HG03196 (cell line): ENCODE results near the gene SEPTIN8.

Experiments
- ATAC-seq: cut with Tn5 transposase; IDR thresholded peaks from one replicate; pipeline ENCODE4 v1.9.1; 2021; ENCODE audit not compliant: unreplicated experiment

SEPTIN8 gene

DNA sequence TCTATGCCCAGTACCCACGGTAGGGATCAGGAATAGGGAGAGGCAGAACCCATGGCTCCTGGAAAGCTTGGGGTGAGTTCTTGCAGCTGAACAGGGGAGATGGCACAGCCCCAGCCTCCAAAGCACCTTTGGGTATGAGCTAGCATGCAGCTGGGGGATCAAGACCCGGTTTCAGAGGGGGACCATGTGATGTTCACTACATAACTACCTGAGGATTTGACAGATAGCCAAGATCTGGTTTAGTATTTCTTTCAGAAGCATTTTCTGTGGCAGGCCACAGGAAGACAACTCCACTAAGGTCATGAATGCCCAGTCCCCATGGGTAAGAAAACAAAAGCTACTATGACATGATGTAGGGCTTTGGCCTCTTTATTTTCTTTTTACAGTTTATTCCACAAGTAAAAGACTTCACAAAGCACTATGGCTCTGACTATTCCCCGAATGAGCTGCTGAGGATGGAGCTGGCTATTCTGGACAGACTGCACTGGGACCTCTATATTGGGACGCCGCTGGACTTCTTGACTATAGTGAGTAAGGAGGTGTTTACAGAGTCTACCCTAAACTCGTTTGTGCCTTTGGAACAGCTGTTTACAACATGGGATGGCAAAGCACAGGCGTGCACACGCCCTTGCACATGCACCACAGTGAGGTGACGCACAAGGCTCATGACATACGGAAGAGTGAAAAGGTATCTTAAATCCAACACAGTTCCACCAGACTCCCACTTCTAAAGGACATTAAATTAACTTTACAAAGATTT is 26.4 kb downstream of the SEPTIN8 start:
- ATAC-seq = peak; percentile 41

DNA sequence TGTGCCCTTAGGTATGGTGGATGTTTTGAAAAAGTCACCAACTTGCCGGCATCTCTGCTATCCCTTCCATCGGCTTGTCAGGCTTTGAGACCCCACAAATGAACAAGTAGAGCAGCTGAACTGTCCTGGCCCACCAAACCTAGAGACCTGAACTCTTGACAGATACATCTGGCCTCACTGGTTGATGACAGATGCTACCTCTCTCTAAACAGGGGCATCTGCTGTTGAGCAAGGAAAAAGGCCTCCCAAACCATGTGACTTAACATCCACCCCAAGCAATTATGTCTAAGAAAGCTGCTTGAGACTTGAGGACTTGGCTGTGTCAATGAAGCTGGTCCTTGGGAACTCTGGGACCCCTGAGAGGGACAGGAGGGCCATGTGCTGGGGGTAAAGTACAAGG is 27.5 kb downstream of the SEPTIN8 start:
- no peak for ATAC-seq

DNA sequence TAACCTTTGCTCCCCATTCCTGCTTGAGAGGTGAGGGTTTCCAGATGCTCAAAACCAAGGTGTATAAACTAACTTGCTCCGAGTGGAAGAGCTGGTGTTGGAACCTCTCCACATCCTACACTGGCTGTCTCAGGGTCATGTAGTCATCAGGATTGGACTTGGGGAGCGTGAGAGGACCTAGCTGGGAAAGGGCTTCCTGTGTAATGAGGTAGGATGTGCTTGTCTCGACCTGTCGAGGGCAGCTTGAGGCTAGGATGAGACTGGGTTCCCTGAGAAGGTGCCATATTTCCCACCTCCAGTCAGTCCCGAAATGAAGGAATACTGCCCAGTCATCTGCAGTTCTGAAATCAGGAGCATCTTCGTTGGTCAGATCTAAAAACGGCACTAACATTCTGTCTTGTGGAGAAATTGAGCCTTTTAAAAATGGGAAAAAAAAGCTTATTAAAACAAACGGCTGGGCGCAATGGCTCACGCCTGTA is 28.5 kb downstream of the SEPTIN8 start:
- no peak for ATAC-seq

DNA sequence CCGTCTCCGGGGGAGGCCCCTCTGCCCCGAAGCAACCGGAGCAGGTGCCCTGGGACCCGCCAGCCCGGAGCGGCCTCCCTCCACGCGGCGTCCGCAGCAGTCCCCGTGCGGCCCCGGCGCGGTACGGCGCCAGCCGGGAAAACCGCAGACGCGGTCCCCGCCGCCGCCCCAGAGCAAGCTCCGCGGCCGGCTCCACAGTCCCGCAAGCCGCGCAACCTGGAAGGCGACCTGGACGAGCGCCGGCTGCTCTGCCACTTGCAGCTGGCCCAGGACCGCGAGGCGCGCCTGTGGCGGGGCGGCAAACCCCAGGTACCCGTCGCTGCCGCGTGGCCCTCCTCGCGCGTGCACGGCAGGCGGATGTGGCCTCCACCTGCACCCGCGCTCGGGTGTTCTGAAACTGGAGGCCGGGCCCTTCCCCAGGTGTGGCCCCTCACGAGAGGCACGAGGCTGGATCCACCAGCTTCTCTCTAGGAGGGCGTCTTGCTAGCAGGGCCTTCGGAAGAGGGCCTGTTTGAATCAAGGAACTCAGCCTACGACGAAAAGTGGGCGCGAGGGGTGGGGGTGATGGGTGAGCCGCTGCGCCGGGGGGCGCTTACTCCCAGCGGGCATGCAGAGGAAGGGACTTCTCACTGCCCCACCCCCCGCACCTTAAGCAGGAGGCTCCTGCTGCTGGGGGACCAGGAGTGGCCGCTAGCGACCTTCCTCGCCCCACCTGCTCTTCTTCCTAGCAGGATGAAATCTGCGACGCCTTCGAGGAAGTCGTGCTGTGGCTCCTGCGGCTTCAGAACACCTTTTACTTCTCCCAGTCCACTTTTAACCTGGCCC is 29.2 kb downstream of the SEPTIN8 start:
- ATAC-seq = no peak

DNA sequence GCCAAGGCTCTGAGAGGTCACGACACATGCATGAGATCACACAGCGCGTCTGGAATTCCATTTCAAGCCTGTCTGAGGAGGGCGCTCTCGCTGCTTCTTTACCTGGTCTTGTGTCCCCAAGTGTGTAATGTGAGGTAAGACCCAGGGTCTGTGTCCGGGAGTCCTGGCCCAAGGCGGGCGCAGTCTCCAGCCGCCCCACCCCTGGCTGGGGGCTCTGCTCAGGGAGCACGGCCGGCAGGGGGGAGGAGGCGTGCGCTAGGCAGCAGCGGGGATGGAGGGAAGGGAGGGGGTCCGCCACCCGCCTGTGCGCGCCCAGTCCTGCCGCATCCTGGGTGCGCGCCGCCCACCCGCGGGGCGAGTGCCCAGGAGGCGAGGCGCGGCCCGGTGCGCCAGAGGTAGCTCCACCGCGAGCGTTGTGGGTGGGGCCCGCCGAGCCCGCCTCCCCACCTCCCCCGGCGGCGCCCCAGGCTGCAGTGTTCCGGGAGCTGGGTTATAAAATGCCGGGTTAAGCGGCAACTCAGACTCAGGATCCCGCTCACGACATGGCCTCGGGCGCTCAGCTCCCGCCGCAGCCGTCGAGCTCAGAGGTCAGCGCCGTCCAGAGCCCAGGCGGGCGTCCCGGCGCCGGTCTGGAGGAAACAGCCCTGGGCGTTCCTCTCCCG is 30.0 kb downstream of the SEPTIN8 start, which contains the start of gene CCNI2:
Gene CCNI2 (plus strand): TSS at position 473 of the 662 bp plus-strand sequence. CDS start 70 bp downstream, at position 543.
- ATAC-seq = no peak

DNA sequence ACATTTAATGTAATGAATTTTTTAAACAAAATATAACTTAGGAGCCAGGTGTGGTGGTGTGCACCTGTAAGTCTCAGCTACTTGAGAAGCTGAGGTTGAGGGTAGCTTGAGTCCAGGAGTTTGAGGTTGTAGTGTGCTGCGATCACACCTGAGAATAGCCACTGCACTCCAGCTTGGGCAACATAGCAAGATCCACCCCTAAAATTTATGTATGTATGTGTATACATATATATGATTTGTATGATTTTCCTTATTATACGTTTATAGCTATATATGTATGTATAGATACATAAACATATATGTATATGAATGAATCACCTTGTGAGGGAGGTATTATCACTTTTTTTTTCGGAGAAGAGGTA is 30.5 kb downstream of the SEPTIN8 start:
- no peak for ATAC-seq

DNA sequence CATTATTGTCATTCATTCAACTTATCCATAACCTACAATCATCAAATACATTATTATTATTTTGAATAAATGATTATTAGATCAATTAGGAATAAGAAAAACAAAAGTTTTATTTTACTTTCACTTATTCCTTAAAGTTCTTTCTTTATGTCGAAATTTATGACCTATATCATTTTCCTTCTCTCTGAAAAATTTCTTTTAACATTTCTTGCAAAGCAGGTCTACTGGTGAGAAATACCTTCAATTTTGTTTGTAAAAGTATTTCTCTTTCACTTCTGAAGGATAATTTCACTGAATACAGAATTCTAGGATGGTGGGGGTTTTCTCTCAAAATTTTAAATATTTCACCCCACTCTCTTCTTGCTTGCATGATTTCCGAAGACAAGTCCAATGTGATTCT is 32.4 kb downstream of the SEPTIN8 start:
- no peak for ATAC-seq

DNA sequence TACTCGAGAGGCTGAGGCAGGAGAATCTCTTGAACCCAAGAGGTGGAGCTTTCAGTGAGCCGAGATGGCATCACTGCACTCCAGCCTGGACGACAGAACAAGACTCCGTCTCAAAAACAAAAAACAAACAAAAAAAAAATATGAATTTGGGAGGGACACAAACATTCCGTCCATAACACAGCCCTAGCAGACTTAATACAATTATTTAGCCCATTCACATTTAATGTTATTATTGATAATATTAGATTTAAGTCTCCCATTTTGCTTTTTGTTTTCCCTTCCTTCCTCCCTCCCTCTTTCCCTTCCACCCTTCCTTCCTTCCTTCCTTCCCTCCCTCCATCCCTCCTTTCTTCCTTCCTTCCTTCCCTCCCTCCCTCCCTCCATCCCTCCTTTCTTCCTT is 34.4 kb downstream of the SEPTIN8 start:
- ATAC-seq = no peak

DNA sequence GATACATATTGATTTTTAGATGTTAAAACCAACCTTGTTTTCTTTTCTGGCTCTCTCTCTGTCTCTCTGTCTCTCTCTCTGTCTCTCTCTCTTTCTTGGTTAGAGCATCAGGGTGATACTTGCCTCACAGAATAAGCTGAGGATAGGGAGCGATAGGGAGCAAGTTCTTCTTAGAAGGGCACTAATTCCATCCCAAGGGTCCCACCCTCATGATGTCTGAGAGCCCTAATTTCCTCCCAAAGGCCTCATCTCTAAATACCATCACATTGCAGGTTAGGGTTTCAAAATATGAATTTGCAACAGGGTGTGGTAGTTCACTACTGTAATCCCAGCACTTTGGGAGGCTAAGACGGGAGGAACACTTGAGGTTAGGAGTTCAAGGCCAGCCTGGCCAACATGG is 34.9 kb downstream of the SEPTIN8 start:
- no peak for ATAC-seq

DNA sequence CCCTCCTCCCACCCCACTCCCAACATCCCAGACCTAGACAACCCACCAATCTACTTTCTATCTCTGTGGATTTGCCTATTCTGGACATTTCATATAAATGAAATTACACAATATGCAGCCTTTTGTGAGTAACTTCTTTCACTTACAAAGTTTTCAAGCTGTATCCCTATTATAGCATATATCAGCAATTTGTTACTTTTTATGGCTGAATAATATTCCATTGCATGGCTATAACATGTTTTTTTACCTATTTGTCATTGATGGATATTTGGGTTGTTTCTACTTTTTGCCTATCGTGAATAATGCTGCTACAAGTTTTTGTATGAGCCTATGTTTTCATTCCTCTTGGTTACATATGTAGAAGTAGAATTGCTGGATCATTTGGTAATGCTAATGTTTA is 37.8 kb downstream of the SEPTIN8 start:
- no peak for ATAC-seq

DNA sequence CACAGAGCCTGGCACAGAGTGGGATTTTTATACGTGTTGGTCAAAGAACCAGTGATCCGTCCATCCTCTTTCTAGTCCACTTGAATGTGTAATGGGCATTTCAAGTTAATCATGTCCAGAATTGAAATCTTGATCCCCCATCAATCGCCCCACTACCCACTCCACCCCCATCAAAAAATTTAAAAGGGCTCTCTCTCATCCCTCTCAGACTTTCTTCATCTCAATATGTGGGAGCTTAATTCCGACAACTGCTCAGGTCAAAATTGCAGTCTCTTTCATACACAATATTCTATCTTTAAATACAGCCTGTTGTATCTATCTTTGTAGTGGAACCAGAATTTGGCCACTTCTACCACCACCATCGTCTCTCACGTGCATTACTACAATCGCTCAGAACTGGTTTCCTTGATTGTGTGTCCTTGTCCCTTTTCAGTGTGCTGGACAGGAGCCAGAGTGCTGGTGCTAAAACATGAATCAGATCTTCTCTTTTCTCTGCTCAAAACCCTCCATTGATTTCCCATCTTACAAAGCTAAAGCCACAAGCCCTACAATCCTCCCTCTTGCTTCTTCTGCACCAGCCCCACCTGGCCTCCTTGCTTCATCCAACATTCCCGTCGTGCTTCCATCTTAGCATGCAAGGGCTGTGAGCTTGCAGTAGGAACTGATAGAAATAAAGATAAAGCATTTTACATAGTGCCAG is 38.9 kb downstream of the SEPTIN8 start:
- no peak for ATAC-seq

DNA sequence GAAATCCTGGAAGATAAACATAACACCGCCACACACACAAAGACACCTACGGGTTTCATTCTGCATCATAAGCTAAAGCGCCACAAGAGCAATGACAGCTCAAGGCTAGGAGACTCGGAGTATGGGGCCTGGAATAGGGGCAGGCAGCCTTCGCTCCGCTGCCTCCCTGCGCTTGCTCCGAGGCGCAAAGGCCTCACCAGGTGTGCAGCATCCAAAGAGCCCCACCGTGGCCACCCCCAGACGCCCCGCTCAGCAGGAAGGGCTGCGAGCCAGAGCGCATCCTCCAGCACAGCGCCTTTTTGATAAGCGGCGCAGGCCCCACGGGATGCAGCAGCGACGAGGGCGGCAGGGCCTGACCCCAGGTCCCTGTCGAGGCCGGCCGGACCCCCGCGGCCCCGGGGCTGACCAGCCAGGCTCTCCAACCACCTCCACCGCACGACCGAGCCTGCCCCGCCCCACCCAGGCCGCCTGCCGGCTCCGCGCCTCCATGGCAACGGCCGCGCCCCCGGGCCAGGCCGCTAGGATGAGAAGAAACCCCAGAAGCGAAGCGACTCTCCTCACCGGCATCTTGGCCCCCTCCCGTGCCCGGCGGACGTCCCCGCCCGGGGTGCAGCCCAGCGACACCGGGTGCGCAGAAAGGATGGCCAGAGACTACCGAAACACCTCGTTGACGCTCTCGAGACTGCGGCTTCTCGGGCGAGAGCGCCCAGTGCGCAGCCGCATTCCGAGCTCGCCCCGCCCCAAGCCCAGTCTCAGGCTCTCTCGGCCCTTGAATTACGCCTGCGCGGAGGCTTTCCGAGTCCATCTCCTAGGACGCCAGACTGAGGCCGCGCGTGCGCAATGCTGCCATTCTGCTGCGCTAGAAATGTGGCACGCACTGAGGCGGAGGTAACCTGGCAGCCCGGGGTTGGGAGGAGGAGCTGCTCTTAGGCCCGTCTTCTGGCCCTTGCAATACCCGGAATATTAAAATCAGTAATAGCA is 39.9 kb downstream of the SEPTIN8 start, which contains the start of gene KIF3A:
Gene KIF3A (minus strand): TSS at position 694 of the 981 bp plus-strand sequence. CDS start 127 bp downstream, at position 567.
- peak; percentile 87 for ATAC-seq

DNA sequence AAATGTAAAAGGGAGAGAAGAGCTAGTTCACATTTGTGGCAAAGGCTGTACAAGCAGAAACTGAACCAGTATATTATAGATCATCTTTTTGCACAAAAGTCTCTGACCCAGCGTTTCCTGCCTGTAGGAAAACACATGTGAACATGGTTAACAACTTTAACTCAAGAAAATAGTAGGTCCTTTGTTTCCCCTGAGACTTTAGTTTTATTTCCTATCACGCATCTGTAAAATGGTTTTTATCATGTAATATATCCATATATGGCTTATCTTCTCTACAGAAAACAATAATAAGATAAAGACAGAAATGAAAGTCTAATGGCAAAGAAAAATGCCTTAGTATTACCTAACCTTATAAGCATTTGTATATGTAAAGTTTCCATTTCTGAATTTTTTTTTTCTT is 42.4 kb downstream of the SEPTIN8 start:
- no peak for ATAC-seq

DNA sequence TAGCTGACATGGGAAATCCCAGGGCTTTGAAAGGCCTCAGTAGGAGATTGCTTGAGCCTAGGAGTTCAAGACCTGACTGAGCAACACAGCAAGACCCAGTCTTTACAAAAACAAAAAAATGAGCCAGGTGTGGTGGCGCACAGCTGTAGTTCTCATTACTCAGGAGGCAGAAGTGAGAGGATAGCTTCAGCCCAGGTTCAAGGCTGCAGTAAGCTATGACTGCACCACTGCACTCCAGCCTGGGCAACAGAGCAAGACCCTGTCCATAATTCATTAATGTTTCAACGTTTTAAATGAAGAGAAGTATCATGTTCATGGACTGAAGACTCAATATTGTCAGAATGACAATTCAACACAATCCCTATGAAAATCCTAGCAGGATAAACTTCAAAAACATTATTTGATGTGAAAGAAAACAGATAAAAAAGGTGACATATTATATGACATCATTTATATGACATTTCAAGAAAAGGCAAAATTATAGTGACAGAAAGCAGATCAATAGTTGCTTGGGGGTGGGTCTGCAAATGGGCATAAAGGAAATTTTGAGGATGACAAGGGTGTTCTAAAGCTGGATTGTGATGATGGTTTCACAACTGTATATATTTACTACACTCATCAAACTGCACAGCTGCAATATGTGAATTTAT is 43.4 kb downstream of the SEPTIN8 start:
- ATAC-seq = no peak

DNA sequence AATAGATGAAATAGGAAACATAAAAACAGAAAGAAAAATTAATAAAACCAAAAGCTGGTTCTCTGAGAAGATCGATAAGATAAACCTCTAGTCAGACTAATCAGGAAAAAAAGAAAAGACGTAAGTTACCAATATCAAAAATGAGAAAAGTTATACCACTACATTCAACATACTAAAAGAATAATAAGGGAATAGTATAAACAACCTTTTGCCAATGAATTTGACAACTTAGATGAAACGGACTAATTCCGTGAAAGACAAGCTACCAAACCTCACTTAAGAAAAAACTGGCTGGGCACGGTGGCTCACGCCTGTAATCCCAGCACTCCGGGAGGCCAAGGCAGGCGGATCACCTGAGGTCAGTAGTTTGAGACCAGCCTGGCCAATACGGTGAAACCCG is 47.1 kb downstream of the SEPTIN8 start:
- no peak for ATAC-seq

DNA sequence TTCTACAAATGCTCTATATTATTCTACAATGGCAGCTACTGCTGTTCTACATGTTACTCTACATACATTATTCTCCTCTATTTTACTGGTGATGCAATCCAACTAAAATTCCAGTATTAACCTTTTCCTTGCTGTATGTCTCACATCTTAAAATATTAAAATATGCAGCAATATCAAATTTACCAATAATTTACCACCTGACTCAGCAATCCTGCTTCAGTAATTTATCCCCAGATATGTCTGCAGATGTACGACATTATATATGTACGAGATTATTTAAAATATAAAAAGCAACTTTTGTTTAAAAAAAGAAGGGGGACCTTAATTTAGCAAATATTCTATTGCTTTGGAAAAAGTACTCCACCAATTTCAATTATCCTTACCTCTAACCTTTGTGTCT is 51.3 kb downstream of the SEPTIN8 start:
- ATAC-seq = no peak

DNA sequence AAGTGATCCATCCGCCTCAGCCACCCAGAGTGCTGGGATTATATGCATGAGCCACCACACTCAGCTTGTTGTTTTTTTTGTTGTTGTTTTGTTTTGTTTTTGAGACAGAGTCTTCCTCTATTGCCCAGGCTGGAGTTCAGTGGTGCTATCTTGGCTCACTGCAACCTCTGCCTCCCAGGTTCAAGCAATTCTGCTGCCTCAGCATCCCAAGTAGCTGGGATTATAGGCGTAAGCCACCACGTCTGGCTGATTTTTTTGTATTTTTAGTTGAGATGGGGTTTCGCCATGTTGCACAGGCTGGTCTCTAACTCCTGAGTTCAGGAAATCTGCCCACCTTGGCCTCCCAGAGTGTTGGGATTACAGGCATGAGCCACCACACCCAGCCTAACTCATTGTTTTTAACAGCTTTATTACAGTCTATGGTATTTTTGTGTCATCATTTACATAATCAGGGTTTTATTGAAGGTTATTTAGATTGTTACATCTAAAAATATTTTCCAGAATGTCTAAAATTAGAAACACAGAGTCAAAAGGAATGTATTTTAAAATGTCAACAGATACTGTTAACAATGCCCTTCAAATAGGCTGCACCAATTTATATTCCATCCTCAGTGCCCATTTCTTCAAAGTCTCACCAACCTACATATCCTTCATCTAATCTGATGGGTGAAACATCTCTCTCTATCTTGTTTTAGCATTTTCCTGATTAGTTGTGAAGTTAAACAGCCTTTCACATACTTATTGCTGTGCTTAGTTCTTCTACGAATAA is 58.3 kb downstream of the SEPTIN8 start:
- no peak for ATAC-seq
